AG09309 (cell line): ENCODE data around the gene NR2C2AP.
"Not testable (repeated sequence)": the region's sequence is repeated elsewhere in the genome, so short reads cannot be mapped to it uniquely, and the experiment has no call there.

Experiments used
- DNase-seq: peaks from one replicate; pipeline ENCODE4 v3.0.0-alpha.2; 2010; ENCODE audit warnings: low read depth
- H3K4me3 ChIP-seq: 2 replicates; pipeline ENCODE4 v1.5.1; 2011; ENCODE audit warnings: mild to moderate bottlenecking, low read depth, low read length, moderate library complexity; ENCODE audit not compliant: control insufficient read depth
- TF ChIP-seq, protein P1 (sequence below): IDR thresholded peaks from 2 replicates; pipeline ENCODE4 v1.5.1; 2011; ENCODE audit warnings: mild to moderate bottlenecking, low read depth, low read length, inconsistent platforms; ENCODE audit not compliant: insufficient read depth, control insufficient read depth; ENCODE audit errors: missing control alignments

The NR2C2AP gene

GRCh38 chr19:19176950-19177349 is 26.3 kb downstream of the NR2C2AP start:
- TF ChIP-seq, protein P1, sequence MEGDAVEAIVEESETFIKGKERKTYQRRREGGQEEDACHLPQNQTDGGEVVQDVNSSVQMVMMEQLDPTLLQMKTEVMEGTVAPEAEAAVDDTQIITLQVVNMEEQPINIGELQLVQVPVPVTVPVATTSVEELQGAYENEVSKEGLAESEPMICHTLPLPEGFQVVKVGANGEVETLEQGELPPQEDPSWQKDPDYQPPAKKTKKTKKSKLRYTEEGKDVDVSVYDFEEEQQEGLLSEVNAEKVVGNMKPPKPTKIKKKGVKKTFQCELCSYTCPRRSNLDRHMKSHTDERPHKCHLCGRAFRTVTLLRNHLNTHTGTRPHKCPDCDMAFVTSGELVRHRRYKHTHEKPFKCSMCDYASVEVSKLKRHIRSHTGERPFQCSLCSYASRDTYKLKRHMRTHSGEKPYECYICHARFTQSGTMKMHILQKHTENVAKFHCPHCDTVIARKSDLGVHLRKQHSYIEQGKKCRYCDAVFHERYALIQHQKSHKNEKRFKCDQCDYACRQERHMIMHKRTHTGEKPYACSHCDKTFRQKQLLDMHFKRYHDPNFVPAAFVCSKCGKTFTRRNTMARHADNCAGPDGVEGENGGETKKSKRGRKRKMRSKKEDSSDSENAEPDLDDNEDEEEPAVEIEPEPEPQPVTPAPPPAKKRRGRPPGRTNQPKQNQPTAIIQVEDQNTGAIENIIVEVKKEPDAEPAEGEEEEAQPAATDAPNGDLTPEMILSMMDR = no peak
- DNase-seq = no peak
- no peak overlapping the region for H3K4me3 ChIP-seq

GRCh38 chr19:19173243-19173642 is 30.0 kb downstream of the NR2C2AP start:
- DNase-seq, H3K4me3 ChIP-seq: not testable (repeated sequence)

GRCh38 chr19:19171821-19172532 is 31.2 kb downstream of the NR2C2AP start:
- no peak for DNase-seq

DNA sequence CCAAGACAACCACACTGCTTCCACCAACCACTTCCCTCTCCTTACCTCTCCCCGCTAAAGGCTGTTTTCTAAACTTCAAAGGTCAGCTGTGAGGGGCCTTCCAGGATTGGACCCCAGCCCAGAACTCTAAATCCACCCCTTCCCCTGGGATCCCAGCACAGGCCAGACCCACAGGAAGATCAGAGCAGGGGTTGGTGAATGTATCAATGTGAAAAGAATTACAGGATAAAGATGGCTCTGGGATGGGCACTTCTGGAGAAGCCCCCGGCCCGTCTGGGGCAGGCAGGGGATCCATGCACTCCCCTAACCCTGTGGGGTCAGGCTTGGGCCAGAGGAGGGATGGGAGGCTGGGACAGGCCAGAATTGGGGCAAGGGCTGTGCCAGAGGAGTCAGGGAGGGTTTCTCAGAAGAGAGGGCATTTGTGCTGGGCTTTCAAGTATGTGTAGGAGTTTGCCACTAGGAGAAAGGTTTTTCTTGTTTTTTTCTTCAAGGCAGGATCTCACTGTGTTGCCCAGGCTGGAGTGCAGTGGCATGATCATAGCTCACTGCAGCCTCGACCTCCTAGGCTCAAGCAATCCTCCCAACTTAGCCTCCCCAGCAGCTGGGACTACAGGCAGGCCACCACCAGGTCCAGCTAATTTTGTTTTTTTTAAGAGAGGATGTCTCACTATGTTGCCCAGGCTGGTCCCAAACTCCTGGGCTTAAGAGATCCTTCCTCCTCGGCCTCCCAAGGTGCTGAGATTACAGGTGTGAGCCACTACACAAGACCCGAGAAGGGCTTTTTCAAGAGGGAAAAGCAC is 32.1 kb downstream of the NR2C2AP start:
- TF ChIP-seq, protein P1 = no peak

More at GRCh38 chr19:19171821-19172532, 31.2 kb downstream of the NR2C2AP start:
- TF ChIP-seq, protein P1 = no peak
- H3K4me3 ChIP-seq = no peak overlapping the region

DNA sequence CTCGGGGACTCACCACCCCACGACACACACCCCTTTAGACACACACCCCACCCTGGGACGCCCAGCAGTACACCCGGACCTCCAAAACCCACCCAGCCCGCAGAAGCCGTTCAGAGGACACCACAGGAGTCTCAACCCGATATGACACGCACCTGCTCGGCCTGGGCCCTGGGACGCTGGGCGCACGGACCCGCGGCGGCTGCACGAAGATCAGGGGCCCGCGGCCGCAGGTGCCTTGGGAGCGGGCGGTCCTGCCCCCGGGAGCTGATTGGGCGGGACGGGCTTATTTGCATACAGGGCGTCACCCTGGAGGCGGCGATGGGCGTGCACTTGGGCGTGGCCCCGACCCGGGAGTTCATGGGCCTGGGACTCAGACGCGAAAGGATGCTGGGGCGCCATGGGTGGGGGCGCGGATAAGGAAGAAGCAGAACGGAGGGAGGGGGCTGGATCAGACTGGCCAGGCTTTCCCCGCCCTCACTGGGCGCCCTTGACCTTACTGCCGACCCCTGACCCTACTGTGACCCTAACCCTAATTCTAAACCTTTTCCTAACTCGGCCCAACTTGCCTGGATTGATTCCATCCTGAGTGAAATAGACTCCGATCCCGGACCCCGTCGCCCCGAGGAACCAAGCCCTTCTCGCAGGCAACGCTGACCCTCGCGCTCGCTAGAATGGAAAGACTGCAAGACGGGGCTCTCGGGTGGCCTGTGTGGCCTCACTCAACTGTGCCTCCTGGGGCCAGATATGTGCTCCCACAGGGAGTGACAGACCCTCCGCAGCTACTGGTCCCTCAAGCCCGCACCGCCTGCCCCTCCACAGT is 33.0 kb downstream of the NR2C2AP start, which contains the start of gene MEF2B:
MEF2B (minus strand) TSS at position 211 of the 820 bp plus-strand sequence. CDS start 19,528 bp downstream, outside the sequence.
- TF ChIP-seq, protein P1 = no peak
- no peak within 1 kb of the TSS for H3K4me3 ChIP-seq
- no peak for DNase-seq

More for the DNA sequence above, 32.1 kb downstream of the NR2C2AP start:
- no peak for DNase-seq
- no peak overlapping the region for H3K4me3 ChIP-seq

DNA sequence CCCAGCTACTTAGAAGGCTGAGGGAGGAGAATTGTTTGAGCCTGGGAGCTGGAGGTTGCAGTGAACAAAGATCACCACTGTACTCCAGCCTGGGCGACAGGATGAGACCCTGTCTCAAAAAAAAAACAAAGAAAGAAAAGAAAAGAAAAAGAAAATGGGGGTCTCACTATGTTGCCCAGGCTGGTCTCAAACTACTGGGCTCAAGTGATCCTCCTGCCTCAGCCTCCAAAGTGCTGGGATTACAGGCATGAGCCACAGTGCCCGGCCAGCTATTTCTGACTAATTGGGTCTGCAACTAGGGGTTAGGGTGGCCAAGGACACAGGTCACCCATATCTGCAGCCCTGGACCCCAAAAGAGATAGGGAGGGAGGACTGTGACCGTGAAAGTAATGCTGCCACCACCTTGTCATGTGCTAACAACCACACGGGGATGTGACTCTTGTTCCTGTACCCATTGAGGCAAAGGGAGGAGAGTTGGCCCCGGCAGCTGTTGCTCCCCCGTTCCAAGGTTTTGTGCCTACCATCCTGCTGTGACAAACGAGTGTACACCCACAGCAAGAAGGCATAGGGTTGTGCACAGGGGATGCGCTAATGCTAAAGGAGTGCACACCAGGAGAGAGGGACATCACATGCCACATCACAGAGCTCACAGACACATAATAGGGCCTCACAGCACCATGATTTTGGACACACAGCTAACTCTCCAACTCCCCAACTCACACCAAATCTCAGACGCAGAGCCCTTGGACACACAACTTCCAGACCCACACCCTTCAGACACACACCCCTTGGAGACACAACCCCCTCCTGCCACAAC is 33.8 kb downstream of the NR2C2AP start:
- no peak overlapping the region for H3K4me3 ChIP-seq
- TF ChIP-seq, protein P1 = no peak
- no peak for DNase-seq
